Glomerular visceral epithelial cell (primary cell): ENCODE measurements around the gene MYOM1.
"Not testable (repeated sequence)": the region's sequence is repeated elsewhere in the genome, so short reads cannot be mapped to it uniquely, and the experiment has no call there.

Experiments used
- DNase-seq: peaks from one replicate; pipeline ENCODE4 v3.0.0-alpha.2; 2016; ENCODE audit errors: extremely low spot score

MYOM1 gene

DNA sequence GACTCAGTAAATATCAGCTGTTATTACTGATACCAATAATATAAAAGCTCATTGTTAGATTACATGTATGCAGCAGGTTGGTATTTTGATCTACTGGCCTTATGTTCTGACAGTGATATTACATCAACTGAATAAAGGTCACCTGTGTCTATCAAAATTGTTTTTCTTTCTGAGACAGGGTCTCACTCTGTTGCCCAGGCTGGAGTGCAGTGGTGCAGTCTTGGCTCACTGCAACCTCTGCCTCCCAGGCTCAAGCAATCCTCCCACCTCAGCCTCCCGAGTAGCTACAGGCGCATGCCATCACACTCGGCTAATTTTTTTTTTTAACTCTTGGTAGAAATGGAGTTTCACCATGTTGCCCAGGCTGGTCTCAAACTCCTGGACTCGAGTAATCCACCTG lies 1.1 kb upstream of the MYOM1 start:
- DNase-seq = not testable (repeated sequence)

DNA sequence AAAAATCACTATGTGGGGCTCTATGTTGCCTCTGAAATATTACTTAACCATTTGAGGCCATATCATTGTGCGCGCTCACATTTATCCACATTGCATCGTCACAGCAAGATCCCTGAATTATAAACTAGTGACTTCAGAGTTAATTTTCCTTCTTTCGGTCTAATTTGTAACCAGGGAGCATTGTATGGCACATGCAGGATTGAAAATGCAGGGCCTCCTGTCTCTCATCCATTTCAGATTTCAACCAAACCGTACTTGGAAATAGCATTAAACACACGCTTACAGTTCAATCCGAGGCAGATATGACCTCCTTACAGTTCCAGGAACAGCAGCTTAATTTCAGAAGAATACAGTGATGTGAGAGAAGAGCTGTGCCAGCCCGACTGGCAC lies 532 bp downstream of the MYOM1 start:
- DNase-seq = no peak

- no peak for DNase-seq
Measured at GRCh38 chr18:3218819-3219218, 949 bp downstream of the MYOM1 start.

DNA sequence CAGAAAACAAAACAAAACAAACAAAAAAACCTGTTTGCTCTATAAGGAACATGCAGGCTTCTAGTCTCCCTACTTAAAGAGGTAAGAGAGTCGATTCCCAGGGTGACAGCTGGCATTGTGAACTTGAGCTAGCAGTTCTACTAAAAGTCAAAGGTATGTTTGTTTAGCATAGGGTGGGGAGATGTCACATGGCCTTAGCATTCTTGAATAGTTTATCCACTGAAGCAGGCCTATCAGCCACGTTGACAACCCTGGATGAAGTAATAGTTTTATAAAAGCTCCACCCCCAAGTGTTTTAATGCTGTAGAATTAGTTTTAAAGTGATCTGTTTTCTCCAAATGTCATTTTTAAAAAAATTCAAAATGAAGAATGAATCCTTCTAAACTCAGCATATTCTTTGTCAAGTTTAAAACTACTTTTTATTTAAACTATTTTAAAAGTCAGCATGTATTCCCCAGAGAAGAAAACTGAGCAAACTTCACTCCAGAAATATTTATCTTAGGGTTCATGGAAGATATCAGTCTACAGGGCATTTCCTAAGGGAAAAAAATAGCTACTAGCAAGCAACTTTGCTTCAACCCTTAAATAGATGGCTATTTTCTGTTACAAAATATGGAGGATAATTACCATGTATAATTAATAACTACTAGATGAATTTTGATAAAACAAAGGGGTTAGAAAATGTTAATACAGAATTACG lies 1.7 kb downstream of the MYOM1 start:
- DNase-seq = no peak

DNA sequence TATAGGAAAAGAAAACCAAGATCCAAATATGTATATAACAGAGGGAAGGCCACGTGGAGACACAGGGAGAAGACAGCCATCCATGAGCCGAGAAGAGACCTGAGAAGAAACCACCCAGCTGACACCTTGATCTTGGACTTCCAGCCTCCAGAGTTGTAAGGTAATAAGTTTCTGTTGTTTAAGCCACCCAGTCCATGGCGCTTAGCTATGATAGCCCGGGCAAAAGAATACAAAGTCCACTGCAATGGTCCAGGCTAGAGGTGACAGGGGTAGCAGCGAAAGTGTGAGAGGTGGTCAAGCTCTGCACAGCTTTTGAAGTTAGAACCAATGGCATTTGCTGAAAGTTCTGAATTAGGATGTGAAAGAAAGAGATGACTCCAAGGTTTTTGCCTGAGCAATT lies 2.8 kb downstream of the MYOM1 start:
- DNase-seq = no peak

GRCh38 chr18:3214855-3215637 lies 4.7 kb downstream of the MYOM1 start:
- DNase-seq = no peak

DNA sequence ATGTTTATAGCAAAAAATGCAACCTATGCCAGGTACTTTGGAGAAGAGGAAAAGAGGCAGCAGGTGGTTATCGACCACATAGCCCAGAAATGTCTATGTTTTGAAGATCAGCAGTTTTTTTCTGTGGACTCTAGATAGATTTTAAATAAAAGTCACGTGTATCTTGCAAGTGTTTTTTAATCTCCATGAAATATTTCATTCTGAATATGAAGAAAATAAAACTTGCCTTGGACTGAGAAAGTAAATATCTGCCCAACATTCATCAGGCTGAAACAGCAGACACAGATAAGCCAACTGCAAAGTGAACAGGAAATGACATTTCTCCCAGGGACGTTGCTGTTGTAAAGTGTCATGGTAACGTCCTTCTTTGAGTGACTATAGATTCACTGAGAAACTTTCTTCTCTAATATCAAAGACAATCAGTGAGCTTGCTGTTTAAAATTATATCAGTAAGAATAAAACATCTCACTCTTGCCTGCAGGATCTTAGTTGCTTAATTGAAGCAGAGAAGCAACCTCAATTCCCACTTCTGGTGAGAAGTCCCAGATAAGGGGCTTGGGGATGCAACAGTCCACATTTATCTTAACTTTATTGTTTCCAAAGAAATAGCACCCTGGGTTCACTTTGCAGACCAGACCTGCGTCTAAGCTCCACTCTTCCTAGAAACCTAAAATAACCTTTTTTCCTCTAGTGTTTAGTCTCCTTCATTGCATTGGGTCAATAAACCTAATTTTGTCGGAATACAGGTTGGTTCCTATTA lies 6.3 kb downstream of the MYOM1 start:
- no peak for DNase-seq

DNA sequence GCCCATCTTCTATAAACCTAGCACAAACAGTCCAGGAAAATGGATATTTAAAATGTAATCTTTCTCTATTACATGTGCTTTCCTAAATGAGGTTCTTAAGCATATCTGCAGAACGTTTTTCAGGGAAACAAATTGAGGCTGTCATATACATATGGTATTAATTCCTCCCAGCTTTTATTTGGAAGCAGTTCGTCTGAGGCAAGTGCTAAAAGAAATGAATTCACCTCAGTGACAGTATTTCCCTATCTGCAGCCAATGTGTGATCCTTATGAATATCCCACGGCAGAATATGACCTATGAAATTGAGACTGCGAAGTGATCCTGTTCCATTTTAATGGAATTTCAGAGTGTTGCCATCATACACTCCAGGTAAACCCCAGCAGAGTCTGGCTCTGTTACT lies 7.1 kb downstream of the MYOM1 start:
- DNase-seq = no peak

DNA sequence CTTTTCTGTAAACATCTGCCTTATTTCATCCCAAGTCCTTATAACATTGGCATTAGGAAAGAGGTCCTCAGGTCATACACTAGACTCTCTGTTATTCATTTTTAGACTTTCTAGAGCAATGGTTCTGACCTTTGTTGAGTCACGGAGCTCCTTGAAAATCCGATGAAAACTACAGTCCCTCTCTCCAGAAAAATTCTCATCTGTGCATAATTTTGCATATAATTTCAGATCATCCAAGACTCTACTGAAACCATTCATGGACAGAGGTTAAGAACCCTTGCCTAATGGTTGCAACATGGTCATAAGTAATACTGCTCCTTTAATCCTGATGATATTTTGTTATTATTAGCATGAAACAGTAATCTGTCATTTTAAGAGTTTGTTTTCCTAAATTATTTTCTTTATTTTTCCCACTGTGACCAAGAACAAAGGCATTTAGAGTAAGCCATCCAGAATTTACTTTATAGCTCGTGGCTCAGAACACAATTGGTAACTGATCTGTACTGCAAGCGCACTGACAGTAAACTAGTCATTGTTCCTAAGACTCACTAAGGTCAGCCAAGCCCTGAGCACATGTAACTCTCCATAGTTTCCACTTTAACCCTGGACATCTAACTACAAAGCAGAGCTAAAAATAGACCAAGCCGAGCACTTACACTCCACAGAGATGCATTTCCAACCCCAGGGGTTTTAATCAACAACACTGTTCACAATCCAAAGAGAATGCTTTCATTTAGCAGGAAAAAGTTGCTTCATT lies 8.4 kb downstream of the MYOM1 start:
- no peak for DNase-seq

GRCh38 chr18:3209859-3210569 lies 9.8 kb downstream of the MYOM1 start:
- no peak for DNase-seq

DNA sequence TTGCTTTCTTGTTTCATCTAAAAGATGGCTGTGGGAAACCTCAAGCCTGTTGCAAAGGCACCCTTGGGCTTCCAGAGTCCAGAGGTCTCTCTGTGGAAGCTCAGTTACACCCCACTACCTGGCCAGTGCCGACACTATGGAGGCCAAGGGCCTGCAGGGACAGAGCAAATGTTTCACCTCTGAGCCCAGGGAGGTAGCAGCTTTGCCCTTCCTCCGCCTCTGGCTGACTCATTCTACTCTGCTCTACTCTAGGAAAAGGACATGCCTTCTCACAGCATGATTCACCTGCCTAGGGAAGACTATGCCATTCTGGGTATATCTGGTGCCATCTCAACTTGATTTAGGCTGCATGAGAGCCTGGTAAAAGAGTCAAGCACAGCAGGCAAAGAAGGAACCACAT lies 12.2 kb downstream of the MYOM1 start:
- peak; percentile 31 for DNase-seq

DNA sequence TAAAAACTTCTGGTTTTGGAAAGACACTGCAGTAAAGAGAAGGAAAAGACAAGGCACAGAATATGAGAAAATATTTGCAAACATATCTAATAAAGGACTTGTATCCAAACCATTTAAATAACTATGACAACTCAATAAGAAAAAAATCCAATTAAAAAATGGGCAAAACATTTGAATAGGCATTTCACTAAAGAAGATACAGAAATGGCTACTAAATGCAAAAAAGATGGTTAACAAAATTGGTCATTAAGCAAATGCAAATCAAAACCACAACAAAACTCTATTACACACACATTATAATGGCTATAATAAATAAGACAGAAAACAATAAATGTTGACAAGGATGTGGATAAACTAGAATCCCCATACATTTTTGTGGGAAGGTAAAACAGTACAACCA lies 14.5 kb downstream of the MYOM1 start:
- no peak for DNase-seq

DNA sequence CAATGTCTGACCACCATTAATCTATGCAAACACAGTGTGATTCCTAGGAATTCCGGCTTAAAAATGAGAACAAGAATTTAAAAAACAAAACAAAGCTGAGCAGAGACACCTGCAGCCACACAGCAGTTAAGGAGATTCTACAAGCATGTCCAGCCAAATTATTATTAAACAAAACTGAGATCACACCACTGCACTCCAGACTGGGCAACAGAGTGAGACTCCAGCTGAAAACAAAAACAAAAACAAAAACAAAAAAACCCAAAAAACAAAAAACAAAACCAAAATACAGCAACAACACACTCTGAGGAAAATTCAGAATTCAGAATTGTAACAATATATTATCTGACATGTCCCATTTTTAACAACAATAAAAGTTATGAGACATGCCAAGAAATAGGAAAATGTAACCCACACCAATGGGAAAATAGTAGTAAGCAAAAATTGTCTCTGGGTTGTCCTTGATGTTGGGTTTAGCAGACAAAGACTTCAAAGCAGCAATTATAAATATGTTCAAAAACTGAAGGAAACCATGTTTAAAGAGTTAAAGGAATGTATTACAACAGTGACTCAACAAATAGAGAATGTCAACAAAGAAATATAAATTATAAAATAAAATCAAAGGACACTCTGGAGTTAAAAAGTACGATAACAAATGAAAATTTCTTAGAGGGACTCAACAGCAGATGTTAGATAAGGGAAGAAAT lies 19.7 kb downstream of the MYOM1 start:
- DNase-seq = no peak

GRCh38 chr18:3198260-3198860 lies 21.4 kb downstream of the MYOM1 start:
- not testable (repeated sequence) for DNase-seq

DNA sequence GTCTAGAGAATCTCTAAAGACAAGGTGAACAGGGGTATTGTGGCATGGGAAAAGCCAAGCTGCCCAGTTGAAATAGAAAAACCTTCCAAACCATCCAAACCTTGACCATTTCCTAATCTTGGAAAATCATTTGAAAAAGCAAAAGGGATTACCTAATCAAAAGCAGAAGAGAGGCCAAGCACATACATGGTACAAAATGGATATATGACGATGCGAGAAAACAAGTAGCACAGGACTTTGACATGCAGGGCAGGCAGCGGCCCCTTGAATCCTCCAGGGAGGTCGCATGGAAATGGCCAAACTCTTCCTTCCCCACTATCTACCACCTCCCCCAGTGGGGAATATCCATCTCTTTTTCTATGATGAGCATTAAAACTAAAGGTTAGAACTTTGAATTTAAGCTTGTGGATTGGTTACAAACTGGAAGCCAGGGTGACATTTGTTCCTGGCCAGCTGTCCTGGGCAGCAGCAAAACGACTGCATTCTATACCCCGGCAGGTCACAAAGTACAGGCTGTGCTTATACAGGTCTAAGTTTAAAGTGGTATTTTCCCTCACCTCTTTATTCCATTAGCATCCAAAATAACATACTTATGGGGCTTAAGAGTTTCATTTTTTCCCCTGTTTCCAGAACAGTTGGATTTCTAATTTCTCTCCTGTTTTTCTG lies 24.7 kb downstream of the MYOM1 start:
- DNase-seq = no peak

- DNase-seq = no peak
Measured at GRCh38 chr18:3193331-3193730, 26.4 kb downstream of the MYOM1 start.

- DNase-seq = no peak
Measured at GRCh38 chr18:3192752-3193151, 27.0 kb downstream of the MYOM1 start.

- no peak for DNase-seq
Measured at GRCh38 chr18:3192286-3192685, 27.5 kb downstream of the MYOM1 start.

GRCh38 chr18:3190610-3191009 lies 29.2 kb downstream of the MYOM1 start:
- no peak for DNase-seq

- DNase-seq = no peak
Measured at GRCh38 chr18:3189884-3190283, 29.9 kb downstream of the MYOM1 start.
